Astrocyte (in vitro differentiated cells and primary cell): Measurements from ENCODE around the gene ZC3H12C. TPM values are rescaled to one million over a fixed set of nuclear protein-coding genes. Genes with fewer than 3 reads are reported as not detected.

Source experiments
- DNase-seq: peaks from one replicate; pipeline ENCODE4 v3.0.0-alpha.2; 2010; ENCODE audit warnings: low read depth
- FAIRE-seq: peaks from 2 replicates; lab custom pipeline; 2011; peaks lifted over from hg19 to GRCh38; lab: Jason Lieb, UNC
- H2AFZ ChIP-seq: 2 replicates; pipeline ENCODE4 v1.6.0; 2012; ENCODE audit warnings: low read depth, low read length, inconsistent platforms
- H3K27ac ChIP-seq: 2 replicates; pipeline ENCODE4 v1.5.1; 2011; ENCODE audit warnings: low read depth, low read length, inconsistent platforms
- H3K27me3 ChIP-seq: 2 replicates; pipeline ENCODE4 v1.6.0; 2011; ENCODE audit warnings: low read length, inconsistent platforms; ENCODE audit not compliant: insufficient read depth
- H3K36me3 ChIP-seq: 2 replicates; pipeline ENCODE4 v1.5.1; 2011; ENCODE audit warnings: low read length, inconsistent platforms; ENCODE audit not compliant: insufficient read depth
- H3K4me1 ChIP-seq: 2 replicates; pipeline ENCODE4 v1.5.1; 2011; ENCODE audit warnings: low read length, inconsistent platforms; ENCODE audit not compliant: insufficient read depth
- H3K4me2 ChIP-seq: 2 replicates; pipeline ENCODE4 v1.6.0; 2012; ENCODE audit warnings: low read length, inconsistent platforms
- H3K4me3 ChIP-seq: 2 replicates; pipeline ENCODE4 v1.5.1; 2011; ENCODE audit warnings: low read depth, mild to moderate bottlenecking, low read length, inconsistent platforms; ENCODE audit not compliant: insufficient read depth
- H3K79me2 ChIP-seq: 2 replicates; pipeline ENCODE4 v1.6.0; 2012; ENCODE audit warnings: mild to moderate bottlenecking, low read length, inconsistent platforms; ENCODE audit not compliant: insufficient read depth
- H3K9ac ChIP-seq: 2 replicates; pipeline ENCODE4 v1.6.0; 2012; ENCODE audit warnings: mild to moderate bottlenecking, low read length, inconsistent platforms
- H3K9me3 ChIP-seq: 2 replicates; pipeline ENCODE4 v1.5.1; 2012; ENCODE audit warnings: low read depth, mild to moderate bottlenecking, low read length, inconsistent platforms; ENCODE audit not compliant: insufficient read depth
- H4K20me1 ChIP-seq: 2 replicates; pipeline ENCODE4 v1.6.0; 2012; ENCODE audit warnings: low read length, inconsistent platforms; ENCODE audit not compliant: insufficient read depth
- H3K27ac Mint-ChIP-seq: one replicate; pipeline ENCODE4 v1.8.0; 2021; ENCODE audit warnings: mild to moderate bottlenecking, mixed read lengths; ENCODE audit not compliant: unreplicated experiment
- H3K27me3 Mint-ChIP-seq: one replicate; pipeline ENCODE4 v1.8.0; 2021; ENCODE audit warnings: low read depth, mixed read lengths; ENCODE audit not compliant: unreplicated experiment
- H3K36me3 Mint-ChIP-seq: one replicate; pipeline ENCODE4 v1.8.0; 2021; ENCODE audit warnings: low read depth, mixed read lengths; ENCODE audit not compliant: unreplicated experiment
- H3K4me1 Mint-ChIP-seq: one replicate; pipeline ENCODE4 v1.8.0; 2021; ENCODE audit warnings: low read depth, mixed read lengths; ENCODE audit not compliant: unreplicated experiment
- H3K4me3 Mint-ChIP-seq: one replicate; pipeline ENCODE4 v1.8.0; 2021; ENCODE audit warnings: mild to moderate bottlenecking, moderate library complexity, mixed read lengths; ENCODE audit not compliant: unreplicated experiment
- H3K9me3 Mint-ChIP-seq: one replicate; pipeline ENCODE4 v1.8.0; 2021; ENCODE audit warnings: mild to moderate bottlenecking, mixed read lengths; ENCODE audit not compliant: unreplicated experiment
- CTCF ChIP-seq: IDR thresholded peaks from 2 replicates; pipeline ENCODE4 v1.5.1; 2011; ENCODE audit warnings: low read depth, mild to moderate bottlenecking, inconsistent platforms, low read length, moderate library complexity; ENCODE audit not compliant: insufficient read depth
- EZH2 ChIP-seq: IDR thresholded peaks from 2 replicates; pipeline ENCODE4 v1.6.1; 2012; ENCODE audit warnings: mild to moderate bottlenecking, low read length, inconsistent platforms; ENCODE audit not compliant: insufficient read depth
- total RNA-seq: library from RNA; stranded (reverse); gene quantifications from 2 replicates; pipeline ENCODE4 v1.2.1, GENCODE V29; 2021

Gene ZC3H12C
- total RNA-seq, 1 donor from 2014 or later: 12.0 TPM

- H3K27ac ChIP-seq: no peak overlapping the region
- no peaks in the 10 kb centered on the region for H3K4me1 ChIP-seq
- peaks cover 46% of the 10 kb centered on the region for H3K79me2 ChIP-seq
- H3K4me3 Mint-ChIP-seq: no peak overlapping the region
- peaks cover 13% of the 10 kb centered on the region for H4K20me1 ChIP-seq
- no peak for FAIRE-seq
- H3K36me3 Mint-ChIP-seq: peaks cover 4% of the 10 kb centered on the region
- H3K9ac ChIP-seq: no peak overlapping the region
- no peak overlapping the region for H3K4me3 ChIP-seq
- TF ChIP-seq CTCF (no peak), EZH2 (no peak)
- H3K27me3 Mint-ChIP-seq: no peaks in the 10 kb centered on the region
- no peaks in the 10 kb centered on the region for H3K27me3 ChIP-seq
- DNase-seq: no peak
- H3K9me3 Mint-ChIP-seq: peaks cover 8% of the 10 kb centered on the region
- H3K4me2 ChIP-seq: no peak overlapping the region
- H3K27ac Mint-ChIP-seq: no peak overlapping the region
- no peaks in the 10 kb centered on the region for H3K36me3 ChIP-seq
- no peaks in the 10 kb centered on the region for H3K9me3 ChIP-seq
- H3K4me1 Mint-ChIP-seq: no peaks in the 10 kb centered on the region
- no peak overlapping the region for H2AFZ ChIP-seq
These were observed 17.7 kb downstream of the ZC3H12C start for GRCh38 chr11:110110854-110111253.

DNA sequence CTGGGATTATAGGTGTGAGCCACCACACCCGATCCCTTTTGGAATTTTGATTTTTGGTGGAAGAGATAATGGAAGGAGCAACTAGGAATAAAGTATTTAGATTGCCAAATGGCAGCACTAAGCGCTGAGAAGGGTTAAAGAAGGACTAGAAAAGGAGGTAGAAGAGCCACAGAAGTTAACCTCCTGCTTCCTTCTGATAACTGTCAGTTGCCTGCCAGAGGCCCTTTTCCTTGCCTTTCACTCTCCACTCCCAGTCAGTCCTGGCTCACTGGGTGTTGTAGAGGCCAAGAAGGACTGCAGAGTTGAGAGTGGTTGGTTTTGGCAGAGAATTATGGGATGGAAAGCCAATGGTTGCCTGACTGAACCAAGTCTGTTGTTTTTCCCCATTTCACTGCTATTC lies 19.3 kb downstream of the ZC3H12C start:
- Histone ChIP-seq H3K4me3 (no peak overlapping the region), H3K9ac (no peak overlapping the region), H3K36me3 (no peaks in the 10 kb centered on the region), H3K9me3 (no peaks in the 10 kb centered on the region), H3K4me2 (no peak overlapping the region), H3K27ac (no peak overlapping the region), H4K20me1 (peaks cover 13% of the 10 kb centered on the region), H3K27me3 (no peaks in the 10 kb centered on the region), H3K79me2 (peaks cover 45% of the 10 kb centered on the region), H3K4me1 (no peaks in the 10 kb centered on the region), H2AFZ (no peak overlapping the region)
- Mint-ChIP-seq H3K4me3 (no peak overlapping the region), H3K27ac (no peak overlapping the region), H3K9me3 (peaks cover 2% of the 10 kb centered on the region), H3K27me3 (no peaks in the 10 kb centered on the region), H3K36me3 (peaks cover 4% of the 10 kb centered on the region), H3K4me1 (no peaks in the 10 kb centered on the region)
- FAIRE-seq (no peak), DNase-seq (no peak)
- TF ChIP-seq CTCF: no peak
- no peak for TF ChIP-seq EZH2

DNA sequence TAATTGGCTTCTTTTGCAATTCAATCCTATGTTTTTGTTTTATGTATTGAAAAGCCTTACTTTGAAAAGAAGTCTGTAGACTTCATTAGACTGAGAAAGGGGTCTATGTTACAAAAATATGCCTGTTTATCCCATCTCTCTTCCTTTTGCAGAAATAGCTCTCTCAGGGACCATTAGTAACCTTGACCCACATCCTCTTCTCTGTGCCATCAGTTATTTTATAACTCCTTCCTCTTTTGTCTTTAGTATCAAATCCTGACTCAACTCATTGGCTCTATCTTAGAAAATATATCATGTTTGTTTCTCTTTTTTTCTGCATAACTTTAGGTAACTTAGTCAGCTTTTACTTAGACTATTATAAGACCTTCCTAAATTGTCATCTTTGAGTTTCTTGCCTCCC lies 20.3 kb downstream of the ZC3H12C start:
- H3K9me3 ChIP-seq: no peaks in the 10 kb centered on the region
- peaks cover 13% of the 10 kb centered on the region for H4K20me1 ChIP-seq
- no peaks in the 10 kb centered on the region for H3K36me3 ChIP-seq
- no peak overlapping the region for H3K27ac ChIP-seq
- H3K9ac ChIP-seq: no peak overlapping the region
- H3K4me1 Mint-ChIP-seq: no peaks in the 10 kb centered on the region
- H3K4me2 ChIP-seq: no peak overlapping the region
- H3K9me3 Mint-ChIP-seq: peaks cover 2% of the 10 kb centered on the region
- peaks cover 39% of the 10 kb centered on the region for H3K79me2 ChIP-seq
- H3K4me1 ChIP-seq: no peaks in the 10 kb centered on the region
- no peak overlapping the region for H2AFZ ChIP-seq
- no peak overlapping the region for H3K4me3 Mint-ChIP-seq
- H3K4me3 ChIP-seq: no peak overlapping the region
- TF ChIP-seq CTCF (no peak), EZH2 (no peak)
- H3K27ac Mint-ChIP-seq: no peak overlapping the region
- H3K27me3 Mint-ChIP-seq: no peaks in the 10 kb centered on the region
- H3K27me3 ChIP-seq: no peaks in the 10 kb centered on the region
- no peak for DNase-seq
- H3K36me3 Mint-ChIP-seq: no peaks in the 10 kb centered on the region
- no peak for FAIRE-seq
